IPS-NIHi11 (cell line): ENCODE measurements around the gene PAM16.
A peak's percentile ranks its signal among the peaks of the same experiment; 100 is the strongest.
"Not testable (repeated sequence)": the region's sequence is repeated elsewhere in the genome, so short reads cannot be mapped to it uniquely, and the experiment has no call there.

Experiments
- DNase-seq: peaks from one replicate; pipeline ENCODE4 v3.0.0; 2012; ENCODE audit warnings: mixed read lengths, low spot score

PAM16 gene

DNA sequence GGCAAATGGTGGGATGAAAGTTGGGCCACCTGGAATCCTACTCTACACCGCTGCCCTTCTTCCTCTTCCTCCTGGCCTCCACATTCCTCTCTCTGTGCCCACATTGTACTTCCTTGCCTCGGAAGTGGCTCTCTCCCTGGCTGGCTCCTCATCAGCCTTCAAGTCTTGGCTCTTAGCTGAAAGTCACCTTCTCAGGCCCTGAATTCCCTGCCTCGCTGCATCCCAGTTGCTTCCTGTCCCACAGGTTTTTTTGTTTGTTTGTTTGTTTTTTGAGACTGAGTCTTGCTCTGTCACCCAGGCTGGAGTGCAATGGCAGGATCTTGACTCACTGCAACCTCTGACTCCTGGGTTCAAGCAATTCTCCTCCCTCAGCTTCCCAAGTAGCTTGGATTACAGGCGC is 2.6 kb upstream of the PAM16 start:
- DNase-seq: no peak

DNA sequence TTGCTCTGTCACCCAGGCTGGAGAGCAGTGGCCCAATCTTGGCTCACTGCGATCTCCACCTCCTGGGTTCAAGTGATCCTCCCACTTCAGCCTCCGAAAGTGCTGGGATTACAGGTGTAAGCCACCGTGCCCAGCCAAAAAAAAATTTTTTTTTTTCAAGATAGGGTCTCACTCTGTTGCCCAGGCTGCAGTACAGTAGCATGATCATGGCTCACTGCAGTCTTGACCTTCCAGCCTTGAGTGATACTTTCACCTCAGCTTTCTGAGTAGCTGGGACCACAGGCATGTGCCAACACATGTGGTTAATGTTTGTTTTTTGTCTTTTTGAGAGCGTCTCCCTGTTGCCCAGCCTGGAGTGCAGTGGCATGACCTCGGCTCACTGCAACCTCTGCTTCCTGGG is 1.7 kb upstream of the PAM16 start:
- DNase-seq: no peak

DNA sequence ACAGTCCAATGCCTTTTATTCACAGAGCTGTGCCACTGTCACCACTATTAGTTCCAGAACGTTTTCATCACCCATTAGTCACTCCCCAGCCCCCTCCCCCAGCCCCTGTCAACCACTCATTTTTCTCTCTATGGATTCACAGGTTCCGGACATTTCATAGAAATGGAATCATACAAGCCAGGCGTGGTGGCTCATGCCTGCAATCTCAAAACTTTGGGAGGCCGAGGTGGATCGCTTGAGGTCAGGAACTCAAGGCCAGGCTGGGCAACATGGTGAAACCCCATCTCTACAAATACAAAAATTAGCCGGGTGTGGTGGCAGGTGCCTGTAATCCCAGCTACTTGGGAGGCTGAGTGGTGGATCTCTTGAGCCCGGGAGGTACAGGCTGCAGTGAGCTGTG is 759 bp upstream of the PAM16 start:
- DNase-seq: no peak

DNA sequence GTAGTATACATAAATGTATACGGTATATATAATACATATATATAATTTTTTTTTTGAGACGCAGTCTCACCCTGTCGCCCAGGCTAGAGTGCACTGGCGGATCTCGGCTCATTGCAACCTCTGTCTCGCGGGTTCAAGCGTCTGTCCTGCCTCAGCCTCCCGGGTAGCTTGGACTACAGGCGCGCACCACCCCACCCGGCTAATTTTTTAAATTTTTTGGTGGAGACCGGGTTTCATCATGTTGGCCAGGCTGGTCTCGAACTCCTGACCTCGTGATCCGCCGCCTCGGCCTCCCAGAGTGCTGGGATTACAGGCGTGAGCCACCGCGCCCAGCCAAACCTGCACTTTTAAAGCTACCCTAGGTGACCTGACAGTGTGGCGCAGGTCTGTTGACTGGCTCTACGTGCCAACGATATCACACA is 745 bp downstream of the PAM16 start:
- DNase-seq: no peak

DNA sequence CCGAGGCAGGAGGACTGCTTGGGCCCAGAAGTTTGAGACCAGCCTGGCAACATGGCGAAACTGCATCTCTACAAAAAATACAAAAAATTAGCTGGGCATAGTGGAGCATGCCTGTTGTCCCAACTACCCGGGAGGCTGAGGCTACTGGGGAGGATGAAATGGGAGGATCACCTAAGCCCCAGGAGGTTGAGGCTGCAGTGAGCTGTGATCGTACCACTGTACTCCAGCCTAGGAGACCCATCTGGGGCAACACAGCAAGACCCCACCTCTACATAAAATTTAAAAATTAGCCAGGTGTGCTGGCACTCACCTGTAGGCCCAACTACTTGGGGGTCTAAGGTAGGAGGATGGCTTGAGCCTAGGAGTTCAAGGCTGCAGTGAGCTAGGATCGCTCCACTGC is 1.8 kb downstream of the PAM16 start:
- no peak for DNase-seq

DNA sequence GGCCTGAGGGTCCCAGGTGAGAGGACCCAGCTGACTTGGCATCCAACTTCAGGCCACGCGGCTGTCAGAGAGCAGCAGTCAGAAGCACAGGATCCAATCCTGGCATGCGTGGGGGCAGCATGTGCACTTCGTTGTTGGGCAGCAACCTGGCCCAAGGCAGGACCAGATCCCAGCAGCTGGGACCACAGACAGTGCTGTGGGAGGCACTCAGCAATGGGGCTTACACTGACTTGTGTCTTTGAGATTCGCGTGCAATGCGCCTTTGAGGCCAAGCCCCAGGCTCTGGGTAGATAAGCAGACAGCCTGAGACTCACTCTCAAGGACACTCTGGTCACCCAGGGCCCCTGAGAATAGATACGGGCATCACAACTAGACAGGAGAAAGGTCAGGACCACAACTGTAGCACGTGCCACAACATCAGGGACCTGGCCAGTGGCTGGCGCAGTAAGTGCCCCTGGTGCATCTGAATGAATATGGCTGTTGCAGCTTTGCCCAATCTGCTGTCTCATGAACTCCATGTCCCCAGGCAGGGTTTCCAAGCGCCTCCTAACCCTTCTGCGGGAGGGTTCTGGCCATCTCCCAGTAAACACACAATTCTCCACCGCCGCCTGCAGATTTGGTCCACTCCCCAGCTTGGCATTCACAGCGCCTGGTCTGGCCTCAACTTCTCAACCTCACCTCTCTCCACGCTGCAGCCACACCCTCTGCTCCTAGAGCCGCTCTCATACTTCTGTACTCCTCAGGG is 3.2 kb downstream of the PAM16 start:
- DNase-seq: no peak

DNA sequence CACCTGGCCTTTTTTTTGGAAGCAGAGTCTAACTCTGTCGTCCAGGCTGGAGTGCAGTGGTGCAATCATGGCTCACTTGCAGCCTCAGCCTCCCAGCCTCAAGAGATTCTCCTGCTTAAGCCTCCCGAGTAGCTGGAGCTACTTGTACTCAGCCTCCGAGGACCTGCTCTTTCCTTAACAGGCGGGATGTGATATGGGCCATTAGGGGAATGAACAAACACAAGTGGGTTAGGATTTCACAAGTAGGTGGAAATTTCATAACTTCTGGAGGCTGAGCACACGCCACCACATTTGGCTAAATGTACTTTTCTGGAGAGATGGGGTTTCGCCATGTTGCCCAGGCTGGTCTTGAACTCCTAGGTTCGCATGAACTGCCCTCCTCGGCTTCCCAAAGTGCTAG is 4.1 kb downstream of the PAM16 start:
- no peak for DNase-seq

DNA sequence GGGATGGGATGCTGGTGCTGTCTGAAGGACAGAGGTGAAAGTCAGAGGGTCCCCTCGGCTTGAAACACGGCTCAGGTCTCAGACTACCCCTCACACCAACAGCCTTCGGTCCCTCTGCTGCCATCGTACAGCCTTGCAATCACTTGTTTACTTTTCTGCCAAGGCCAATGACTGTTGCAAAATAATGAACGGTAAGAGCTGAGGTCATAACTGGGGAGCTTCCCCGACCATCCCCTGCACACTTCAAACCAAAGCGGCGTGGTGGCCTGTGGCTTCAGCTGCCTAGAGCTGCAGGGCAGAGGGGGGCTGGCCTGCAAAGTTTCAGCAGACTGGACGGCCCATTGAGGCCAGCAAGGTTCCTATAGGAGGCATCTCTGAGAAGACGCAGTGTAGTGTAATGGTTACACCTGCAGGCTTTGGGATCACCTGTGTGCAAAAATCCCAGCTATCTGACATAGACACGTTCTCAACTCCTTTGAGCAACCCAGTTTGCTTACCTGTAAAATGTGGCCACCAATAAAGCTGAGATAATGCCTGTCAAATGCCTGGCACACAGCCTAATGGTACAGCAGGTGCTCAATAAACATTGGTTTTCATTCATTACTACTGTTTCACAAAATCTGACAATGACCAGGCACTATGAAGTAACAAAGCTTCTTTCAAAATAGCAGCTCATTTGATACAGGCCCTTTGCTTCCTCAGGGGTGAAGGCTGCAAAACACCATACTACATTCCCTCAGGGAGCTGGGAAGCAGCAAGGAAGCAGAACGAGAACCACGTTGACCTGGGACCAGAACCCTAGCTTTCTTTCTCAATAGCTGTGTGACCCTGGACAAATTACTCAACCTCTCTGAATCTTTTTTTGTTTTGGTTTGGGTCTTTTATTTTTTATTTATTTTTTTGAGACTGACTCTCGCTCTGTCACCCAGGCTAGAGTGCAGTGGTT is 5.0 kb downstream of the PAM16 start:
- no peak for DNase-seq

DNA sequence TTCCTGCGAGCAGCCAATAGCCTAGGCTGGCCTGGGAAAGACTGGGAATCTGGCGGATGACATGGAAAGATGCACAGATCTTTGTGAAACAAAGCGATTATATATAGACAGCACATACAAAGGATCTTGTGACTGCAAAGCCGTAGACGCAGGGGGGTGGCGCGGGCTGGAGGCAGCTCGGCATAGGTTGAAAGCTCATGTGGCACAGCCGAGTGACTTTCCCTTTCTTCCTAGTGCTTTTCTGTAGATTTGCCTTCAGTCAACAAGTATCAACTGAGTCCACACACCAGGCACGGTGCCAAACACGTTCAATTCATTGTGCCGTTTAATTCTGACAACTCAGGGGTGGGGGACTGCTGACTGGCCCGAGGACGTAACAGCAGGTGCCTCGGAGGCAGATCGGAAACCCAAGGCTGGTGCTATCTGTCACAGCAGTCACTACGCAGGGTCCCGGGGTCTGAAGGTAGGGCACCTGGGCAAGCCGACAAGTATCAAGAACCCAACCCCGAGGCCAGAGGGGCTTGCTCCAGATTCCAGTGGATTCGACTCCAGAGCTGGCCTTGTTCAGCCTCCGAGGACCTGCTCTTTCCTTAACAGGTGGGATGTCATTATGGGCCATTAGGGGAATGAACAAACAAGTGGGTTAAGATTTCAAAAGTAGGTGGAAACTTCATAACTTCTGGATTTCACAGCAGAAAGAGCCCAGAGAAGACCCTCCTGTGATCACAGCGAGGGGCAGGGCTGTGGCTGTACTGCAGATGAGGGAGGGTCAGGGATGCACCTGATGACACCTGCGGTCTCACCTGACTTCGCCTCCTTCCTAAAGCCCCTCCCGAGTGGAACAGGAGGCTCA is 5.9 kb downstream of the PAM16 start:
- DNase-seq: no peak

DNA sequence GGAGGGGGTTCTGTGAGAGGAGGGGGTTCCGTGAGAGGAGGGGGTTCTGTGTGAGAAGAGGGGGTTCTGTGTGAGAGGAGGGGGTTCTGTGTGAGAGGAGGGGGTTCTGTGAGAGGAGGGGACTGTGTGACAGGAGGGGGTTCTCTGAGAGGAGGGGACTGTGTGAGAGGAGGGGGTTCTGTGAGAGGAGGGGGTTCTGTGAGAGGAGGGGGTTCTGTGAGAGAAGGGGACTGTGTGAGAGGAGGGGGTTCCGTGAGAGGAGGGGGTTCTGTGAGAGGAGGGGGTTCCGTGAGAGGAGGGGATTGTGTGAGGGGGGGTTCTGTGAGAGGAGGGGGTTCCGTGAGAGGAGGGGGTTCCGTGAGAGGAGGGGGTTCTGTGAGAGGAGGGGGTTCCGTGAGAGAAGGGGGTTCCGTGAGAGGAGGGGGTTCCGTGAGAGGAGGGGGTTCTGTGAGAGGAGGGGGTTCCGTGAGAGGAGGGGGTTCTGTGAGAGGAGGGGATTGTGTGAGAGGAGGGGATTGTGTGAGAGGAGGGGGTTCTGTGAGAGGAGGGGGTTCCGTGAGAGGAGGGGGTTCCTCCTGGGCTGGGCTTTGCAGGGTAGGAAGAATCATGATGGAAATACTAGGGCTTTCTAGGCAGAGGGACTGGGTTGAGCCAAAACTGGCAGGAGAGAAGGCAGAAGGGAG is 6.7 kb downstream of the PAM16 start:
- not testable (repeated sequence) for DNase-seq

DNA sequence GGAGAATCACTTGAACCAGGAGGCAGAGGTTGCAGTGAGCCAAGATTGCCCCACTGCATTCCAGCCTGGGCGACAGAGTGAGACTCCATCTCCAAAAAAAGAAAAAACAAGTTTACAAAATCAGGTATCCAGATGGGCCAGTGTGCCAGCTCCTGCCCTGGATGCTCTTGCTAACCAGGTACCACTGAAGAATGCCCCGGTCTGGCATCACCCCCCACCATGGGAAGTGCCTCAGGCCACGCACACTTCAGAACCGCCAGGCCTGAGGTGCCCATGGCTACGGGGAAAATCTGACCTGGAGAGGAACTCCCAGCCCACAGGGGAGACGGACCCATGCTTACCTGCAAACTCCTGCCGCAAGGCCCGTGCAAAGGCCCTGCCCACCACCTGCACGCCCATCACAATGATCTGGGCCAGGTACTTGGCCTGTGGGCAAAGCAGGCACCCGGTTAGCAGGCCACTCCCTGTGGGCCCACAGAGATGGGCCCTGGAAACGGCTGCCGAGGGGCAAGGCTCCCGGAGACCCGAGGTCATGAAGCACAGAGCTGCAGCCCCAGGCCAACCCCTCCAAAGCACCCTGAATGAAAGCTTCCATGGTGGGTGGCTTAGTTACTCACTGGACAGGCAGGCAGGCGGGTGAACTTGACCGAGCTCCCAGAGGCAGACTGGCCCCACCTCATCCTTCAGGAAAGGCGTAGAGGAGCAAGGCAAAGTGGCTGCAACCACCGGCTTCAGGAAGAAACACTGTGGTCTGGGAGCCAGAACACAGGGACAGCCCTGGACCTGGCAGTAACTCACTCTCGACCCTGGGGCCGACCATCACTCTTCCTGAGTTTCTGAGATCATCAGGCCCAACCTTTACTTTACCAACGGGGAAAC is 8.0 kb downstream of the PAM16 start:
- DNase-seq: no peak

DNA sequence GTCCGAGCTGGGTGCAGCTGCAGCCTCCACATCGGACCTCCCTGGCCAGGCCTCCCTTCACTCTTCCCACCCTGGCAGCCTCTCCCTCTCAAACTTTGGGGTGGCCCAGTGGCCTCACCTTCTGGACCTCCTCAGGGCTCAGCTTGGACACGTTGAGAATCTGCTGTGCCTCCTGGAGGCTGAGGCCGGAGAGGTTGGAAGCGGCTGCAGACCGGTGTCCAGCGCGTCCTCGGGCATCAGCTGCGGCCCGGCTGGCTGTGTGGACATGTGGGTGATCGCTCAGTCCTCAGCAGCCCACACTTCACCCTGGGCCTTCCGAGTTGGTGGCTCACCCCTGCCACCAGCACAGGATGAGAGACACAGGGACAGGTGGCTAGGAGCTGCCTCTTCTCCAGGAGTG is 9.9 kb downstream of the PAM16 start:
- no peak for DNase-seq

DNA sequence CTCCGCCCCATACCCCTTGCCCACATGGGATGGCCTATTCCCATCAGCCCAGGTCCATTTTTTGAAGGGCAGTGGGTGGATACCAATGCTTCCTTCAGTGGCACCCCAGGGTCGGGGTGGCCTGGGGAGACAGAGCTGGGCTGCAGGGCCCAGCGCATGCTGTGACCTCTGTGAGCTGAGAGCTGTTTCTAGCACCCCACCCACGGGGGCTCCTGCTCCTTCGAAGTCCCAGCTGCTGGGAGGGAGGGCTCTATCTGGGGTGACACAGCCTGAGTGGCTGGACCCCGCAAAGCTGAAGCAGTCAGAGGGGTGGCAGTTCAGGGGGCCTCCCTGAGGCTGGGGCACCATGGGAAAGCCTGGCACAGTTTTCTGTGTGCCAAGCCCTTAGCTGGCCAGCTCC is 10.7 kb downstream of the PAM16 start:
- DNase-seq: no peak

DNA sequence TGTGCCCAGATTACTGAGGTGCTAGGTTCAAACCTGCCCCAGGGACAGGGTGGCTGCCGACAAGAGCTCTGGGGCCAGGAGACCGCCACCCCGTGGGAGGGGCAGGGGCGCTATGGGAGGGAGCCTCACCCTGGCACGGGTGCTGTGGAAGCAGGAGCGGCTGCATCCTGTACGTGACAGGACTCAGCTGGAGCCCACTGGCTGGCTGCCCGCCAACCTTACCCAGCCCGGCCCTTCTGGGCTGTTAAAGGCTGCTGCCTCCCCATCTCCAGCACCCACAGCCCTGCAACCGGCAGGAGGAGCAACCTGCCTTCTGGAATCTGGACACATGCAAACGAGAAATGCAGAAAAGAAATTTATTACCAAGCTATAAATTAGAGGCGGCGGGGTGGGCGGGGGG is 11.2 kb downstream of the PAM16 start:
- no peak for DNase-seq

DNA sequence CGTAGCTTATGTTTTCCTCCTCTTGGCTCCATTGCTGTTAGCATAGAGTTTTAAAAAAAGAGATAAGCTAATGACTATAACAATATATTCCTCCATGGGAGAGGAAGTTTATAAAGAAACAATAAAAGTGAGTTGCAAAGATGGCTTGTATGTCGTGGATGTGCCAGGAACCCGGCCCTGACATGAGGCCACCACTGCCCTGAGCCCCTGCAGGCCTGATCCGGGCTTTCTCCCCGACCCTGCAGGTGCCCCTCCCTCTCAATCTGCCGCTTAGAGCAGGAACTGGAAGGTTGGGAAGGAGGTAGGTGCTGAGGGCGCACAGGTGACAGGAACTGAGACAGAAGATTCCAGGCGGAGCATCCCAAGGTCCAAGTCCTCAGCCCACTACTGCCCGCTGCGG is 11.7 kb downstream of the PAM16 start:
- DNase-seq: no peak

DNA sequence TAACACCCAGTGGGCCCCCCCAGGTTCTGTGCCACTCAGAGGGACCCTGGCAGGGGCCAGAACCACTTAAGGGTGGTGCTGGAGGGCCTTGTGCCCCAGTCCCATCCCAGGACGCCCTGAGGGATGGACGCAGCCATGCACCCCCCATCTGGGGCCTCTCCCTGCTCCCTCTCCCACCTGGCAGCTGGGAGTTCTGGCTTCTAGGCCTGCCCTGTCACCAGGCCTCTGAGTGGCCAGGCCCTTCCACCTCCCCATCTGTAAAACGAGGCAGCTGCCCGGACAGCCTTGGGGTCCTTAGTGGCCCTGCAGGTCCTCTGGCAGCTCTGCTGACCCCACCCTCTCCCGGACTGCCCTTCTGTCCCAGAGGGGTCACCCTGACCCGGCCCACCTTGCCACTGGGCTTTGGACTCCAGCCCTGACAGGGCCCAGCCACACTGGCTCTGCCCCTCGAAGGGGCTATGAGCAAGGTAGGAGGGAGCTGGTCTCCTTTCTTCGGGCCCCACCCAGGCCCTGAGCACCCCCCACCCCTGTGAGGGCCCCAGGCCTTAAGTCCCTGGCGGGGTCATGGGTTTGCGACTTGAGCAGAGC is 12.3 kb downstream of the PAM16 start:
- no peak for DNase-seq

DNA sequence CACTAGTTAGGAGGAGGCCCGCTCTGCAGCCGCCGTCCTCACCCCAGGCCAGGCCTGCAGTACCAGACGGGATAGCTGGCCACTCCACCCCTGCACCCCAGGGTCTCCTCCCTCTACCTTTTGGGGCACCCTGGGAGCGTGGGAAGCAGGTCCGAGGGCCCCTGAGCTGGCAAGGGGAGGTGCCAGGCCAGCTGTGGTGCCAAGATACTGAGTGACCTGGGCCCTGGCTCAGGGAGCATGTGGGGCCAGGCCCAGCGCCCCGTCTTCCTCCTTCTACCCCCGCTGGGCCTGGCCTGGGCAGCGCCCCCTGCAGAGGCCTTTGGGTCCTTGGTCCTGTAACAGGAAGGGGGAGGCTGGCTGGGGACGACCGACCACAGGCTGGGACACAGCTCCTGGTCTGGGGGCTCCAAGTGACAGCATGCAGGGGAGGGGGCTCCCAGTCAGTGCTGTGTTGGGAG is 13.0 kb downstream of the PAM16 start:
- DNase-seq: peak; percentile 53

DNA sequence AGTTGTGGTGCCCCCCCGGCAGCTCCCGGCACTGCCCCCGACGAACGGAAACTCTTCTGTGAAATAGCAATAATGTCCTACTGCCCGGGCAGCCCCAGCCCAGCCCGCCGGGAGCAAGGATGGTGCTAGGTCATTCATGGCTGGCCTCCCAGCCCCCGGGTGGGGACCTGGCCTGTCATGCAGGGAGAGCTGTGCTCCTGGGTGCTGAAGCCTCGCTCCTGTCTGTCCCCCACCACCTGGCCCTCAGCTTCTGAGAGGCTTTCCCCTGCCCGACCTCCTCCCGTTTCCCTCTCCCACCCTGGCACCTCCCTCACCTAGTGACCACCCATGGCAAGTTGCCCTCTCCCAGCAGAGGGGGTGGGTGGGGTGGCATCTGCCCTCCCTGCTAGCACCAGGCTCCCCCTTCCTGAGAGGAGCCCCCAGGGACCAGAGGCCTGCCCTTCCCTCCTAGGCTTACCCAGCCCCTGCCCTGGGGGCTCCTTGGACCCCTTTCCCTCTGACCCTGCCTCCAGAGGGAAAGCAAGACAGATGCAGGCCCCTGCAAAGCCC is 13.5 kb downstream of the PAM16 start:
- no peak for DNase-seq

DNA sequence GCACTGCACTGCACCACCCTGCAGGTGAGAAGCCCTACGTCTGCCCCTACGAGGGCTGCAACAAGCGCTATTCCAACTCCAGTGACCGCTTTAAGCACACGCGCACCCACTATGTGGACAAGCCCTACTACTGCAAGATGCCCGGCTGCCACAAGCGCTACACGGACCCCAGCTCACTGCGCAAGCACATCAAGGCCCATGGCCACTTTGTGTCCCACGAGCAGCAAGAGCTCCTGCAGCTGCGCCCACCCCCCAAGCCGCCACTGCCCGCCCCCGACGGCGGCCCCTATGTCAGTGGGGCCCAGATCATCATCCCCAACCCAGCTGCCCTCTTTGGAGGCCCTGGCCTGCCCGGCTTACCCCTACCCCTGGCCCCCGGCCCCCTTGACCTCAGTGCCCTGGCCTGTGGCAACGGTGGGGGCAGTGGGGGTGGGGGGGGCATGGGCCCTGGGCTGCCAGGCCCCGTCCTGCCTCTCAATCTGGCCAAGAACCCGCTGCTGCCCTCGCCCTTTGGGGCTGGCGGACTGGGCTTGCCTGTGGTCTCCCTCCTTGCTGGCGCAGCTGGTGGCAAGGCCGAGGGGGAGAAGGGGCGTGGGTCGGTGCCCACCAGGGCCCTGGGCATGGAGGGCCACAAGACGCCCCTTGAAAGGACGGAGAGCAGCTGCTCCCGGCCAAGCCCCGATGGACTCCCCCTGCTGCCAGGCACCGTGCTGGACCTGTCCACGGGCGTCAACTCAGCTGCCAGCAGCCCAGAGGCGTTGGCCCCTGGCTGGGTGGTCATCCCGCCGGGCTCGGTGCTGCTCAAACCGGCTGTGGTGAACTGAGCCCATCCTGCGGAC is 14.2 kb downstream of the PAM16 start:
- no peak for DNase-seq
